Endothelial cell (in vitro differentiated cells): ENCODE results near the gene TP53I13. TPM values are rescaled to one million over a fixed set of nuclear protein-coding genes. Genes with fewer than 3 reads are reported as not detected.

ENCODE experiments used
- DNase-seq: peaks from one replicate; pipeline ENCODE4 v3.0.0; 2021; ENCODE audit warnings: low spot score
- H3K27ac Mint-ChIP-seq: one replicate; pipeline ENCODE4 v1.8.0; 2021; ENCODE audit warnings: mixed read lengths, inconsistent platforms; ENCODE audit not compliant: unreplicated experiment
- H3K27me3 Mint-ChIP-seq: one replicate; pipeline ENCODE4 v1.8.0; 2021; ENCODE audit warnings: mild to moderate bottlenecking, moderate library complexity, mixed read lengths, inconsistent platforms; ENCODE audit not compliant: unreplicated experiment
- H3K36me3 Mint-ChIP-seq: one replicate; pipeline ENCODE4 v1.8.0; 2021; ENCODE audit warnings: mild to moderate bottlenecking, low read depth, mixed read lengths, inconsistent platforms; ENCODE audit not compliant: unreplicated experiment
- H3K4me1 Mint-ChIP-seq: one replicate; pipeline ENCODE4 v1.8.0; 2021; ENCODE audit warnings: mild to moderate bottlenecking, mixed read lengths, inconsistent platforms; ENCODE audit not compliant: unreplicated experiment
- H3K4me3 Mint-ChIP-seq: one replicate; pipeline ENCODE4 v1.8.0; 2021; ENCODE audit warnings: mild to moderate bottlenecking, mixed read lengths, inconsistent platforms; ENCODE audit not compliant: unreplicated experiment
- H3K9me3 Mint-ChIP-seq: one replicate; pipeline ENCODE4 v1.8.0; 2021; ENCODE audit warnings: mixed read lengths, inconsistent platforms; ENCODE audit not compliant: unreplicated experiment
- total RNA-seq: library from RNA; stranded (reverse); fragmentation: NEBNext Ultra II Directional; extraction: Animal tissue kit (Norgen Biotek cat#: 25700); gene quantifications from one replicate; pipeline ENCODE4 v1.2.1, GENCODE V29; 2021; ENCODE audit not compliant: unreplicated experiment
- TF ChIP-seq, protein P1 (sequence below): fragments of 200-600 bp; sonication (generic); IDR thresholded peaks from one replicate; pipeline ENCODE4 v1.5.0; 2021; ENCODE audit warnings: antibody characterized with exemption; ENCODE audit not compliant: unreplicated experiment

TP53I13 gene
- total RNA-seq, 1 donor from 2014 or later: 15.7 TPM

DNA sequence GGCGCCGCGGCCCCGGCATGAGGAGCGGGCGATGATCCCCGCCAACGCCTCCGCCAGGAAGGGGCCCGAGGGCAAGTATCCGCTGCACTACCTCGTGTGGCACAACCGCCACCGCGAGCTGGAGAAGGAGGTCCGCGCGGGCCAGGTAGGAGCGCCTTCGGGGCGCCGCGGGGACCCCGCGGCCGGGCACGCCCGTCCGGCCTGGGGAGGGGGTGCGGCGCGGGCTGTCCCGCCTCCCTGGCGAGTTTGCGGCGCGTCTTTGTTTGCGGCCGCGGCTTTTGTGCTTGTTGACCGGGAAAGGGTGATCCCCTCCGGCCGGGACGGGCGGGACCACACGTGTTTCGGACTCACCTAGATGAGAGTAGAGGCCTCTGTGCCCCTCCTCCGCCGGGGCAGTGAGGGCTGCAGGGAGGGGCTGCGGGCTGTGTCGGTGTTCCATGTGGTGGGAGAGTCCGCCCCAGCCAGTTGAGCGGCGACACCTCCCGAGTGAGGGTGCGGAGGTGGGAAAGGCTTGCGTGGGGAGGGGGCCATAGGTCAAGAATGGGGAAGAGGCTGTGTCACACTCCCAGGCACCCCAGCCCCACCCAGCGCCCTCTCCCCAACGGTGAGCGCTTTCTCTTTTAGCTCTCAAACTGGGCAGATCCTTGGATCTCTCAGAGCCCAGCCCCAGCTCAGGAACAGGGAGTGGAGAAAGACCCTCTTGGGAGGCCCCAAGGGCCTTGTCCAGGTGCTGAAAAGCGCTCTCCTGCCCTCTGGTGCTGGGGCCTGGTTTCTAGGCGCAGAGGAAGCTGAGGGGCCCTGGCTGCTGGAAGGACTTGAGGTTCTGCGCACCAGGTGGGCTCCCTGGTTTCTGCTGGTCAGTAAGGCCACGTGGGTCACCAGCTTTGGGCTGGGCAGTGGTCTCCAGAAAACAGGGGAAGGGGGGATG, 25.4 kb downstream of the TP53I13 start:
- Mint-ChIP-seq H3K36me3 (peaks cover 5% of the 10 kb centered on the region), H3K4me1 (peaks cover 17% of the 10 kb centered on the region), H3K9me3 (no peaks in the 10 kb centered on the region), H3K27ac (no peak overlapping the region), H3K27me3 (peaks cover 28% of the 10 kb centered on the region), H3K4me3 (peak overlapping the region; percentile 80)
- TF ChIP-seq, protein P1, sequence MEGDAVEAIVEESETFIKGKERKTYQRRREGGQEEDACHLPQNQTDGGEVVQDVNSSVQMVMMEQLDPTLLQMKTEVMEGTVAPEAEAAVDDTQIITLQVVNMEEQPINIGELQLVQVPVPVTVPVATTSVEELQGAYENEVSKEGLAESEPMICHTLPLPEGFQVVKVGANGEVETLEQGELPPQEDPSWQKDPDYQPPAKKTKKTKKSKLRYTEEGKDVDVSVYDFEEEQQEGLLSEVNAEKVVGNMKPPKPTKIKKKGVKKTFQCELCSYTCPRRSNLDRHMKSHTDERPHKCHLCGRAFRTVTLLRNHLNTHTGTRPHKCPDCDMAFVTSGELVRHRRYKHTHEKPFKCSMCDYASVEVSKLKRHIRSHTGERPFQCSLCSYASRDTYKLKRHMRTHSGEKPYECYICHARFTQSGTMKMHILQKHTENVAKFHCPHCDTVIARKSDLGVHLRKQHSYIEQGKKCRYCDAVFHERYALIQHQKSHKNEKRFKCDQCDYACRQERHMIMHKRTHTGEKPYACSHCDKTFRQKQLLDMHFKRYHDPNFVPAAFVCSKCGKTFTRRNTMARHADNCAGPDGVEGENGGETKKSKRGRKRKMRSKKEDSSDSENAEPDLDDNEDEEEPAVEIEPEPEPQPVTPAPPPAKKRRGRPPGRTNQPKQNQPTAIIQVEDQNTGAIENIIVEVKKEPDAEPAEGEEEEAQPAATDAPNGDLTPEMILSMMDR: no peak
- no peak for DNase-seq

DNA sequence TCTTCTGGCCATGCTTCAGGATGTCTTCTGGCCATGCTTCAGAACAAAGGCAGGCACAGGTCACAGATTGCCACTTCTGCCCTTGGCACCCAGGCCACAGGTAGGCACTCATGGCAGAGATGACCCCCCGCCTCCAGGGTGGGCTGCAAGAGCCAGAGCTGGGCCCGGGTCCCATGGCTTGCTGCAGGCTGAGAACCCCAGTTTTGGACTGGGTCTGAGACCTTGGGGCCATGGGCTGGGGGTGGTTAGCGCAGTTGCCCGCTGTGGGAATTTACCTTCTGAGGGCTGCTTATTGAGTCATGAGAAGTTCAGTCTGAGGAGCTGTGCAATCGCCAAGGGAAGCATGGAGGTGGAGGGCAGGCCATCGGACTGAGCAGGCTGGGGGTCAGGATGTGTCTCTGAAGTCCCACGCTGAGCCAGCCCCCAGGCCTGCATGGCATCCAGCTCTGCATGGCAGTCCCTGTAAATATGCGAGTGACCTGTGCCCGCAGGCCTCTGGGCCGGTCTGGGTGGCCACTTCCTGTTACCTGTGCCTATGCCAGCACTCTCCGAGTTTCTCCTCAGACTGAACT, 26.1 kb downstream of the TP53I13 start:
- Mint-ChIP-seq H3K36me3 (peaks cover 5% of the 10 kb centered on the region), H3K27ac (no peak overlapping the region), H3K9me3 (no peaks in the 10 kb centered on the region), H3K27me3 (peaks cover 30% of the 10 kb centered on the region), H3K4me1 (peaks cover 17% of the 10 kb centered on the region), H3K4me3 (peak overlapping the region; percentile 80)
- TF ChIP-seq, protein P1: no peak
- DNase-seq: no peak

DNA sequence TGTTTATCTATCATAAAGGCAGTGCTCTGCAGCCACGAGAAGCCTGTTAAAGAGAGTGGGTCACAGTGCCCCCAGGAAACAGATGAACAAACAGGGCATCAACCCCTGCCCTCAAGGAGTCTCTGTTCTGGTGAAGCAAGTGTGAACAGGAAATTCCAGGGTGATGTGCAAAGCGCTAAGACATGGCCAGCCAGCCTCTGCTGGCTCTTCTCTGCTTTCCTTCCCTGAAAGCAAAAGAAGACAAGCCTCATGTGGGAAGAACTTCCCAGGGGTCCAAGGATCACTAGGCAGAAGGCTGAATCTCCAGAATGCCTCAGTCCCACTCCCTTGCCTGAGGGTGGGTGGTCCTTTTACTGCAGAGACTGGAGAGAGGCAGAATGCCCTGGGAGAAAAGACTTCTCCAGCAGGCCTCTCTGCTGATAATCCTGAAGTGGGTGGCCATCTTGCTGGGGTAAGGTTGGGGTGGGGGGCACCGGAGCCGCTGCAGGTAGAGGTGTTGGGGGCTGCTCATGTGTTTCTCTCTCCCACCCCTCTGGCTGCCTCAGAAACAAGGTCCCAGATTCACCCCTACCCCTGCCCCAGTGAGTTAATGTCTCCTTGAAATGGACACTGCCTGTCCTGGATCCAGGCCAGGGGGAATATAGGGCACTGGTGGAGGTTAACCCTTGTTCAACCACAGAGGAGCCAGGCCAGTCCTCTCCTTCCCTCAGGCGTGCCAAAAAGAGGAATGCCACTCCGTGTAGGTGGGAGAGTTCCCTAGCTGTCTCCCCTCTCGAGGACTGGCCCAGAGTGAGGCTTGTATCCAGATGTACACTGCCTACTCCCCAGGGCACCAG, 26.8 kb downstream of the TP53I13 start:
- Mint-ChIP-seq H3K27ac (no peak overlapping the region), H3K4me3 (no peak overlapping the region), H3K4me1 (peaks cover 12% of the 10 kb centered on the region), H3K36me3 (no peaks in the 10 kb centered on the region), H3K27me3 (peaks cover 26% of the 10 kb centered on the region), H3K9me3 (no peaks in the 10 kb centered on the region)
- no peak for DNase-seq
- TF ChIP-seq, protein P1: no peak

DNA sequence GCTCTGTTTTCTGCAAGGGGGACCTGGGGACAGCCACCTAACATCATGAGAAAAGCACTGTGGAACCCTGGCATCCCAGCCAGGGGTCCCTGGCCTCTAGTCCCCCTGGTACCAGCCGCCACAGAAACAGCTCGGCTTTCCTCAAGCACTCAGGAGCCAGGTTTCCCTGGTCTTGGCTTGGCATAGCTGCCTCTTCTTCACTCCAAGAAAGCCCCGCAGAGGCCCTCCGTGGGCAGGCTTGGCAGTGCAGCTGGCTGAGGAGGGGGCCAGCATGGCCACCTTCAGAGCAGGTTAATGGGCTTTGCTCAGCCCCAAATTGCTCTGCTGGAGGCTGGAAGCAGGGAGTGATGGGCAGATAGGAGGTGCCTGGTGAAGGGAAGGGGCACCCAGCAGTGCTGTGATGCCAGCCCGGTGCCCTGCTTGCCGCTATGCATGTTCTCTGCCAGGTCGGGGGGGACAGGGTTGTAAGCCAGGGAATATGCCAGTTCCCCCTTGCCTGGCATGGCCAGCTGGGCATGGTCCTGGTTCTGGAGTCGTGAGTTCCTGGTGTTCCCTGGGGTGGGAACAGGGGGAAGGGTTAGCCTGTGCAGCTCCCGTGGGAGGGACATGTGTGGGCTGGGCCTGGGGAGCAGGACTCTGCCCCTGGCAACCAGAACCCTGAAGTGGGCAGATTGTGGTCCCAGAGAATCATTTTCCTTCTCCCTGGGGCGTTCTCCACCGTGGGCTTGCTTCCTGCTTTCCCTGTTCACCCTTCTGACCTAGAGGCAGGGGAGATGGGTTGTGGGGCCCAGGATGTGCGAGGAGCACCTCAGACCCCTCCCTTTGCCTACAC, 27.7 kb downstream of the TP53I13 start:
- TF ChIP-seq, protein P1: no peak
- no peak for DNase-seq
- peaks cover 4% of the 10 kb centered on the region for H3K36me3 Mint-ChIP-seq
- peaks cover 7% of the 10 kb centered on the region for H3K4me1 Mint-ChIP-seq
- no peak overlapping the region for H3K27ac Mint-ChIP-seq
- H3K27me3 Mint-ChIP-seq: peaks cover 20% of the 10 kb centered on the region
- no peaks in the 10 kb centered on the region for H3K9me3 Mint-ChIP-seq
- no peak overlapping the region for H3K4me3 Mint-ChIP-seq
